ACHN (cell line): ENCODE measurements around the gene SCAF11.
"Not testable (repeated sequence)": the region's sequence is repeated elsewhere in the genome, so short reads cannot be mapped to it uniquely, and the experiment has no call there.

Source experiments
- DNase-seq: peaks from one replicate; pipeline ENCODE4 v3.0.0-alpha.2; 2015
- in situ Hi-C: cut with HindIII; loops from 2 replicates; pipeline ENCODE4 v1.10.0; 2017; ENCODE audit warnings: low sequenced_read_pairs, low pct_ligation_motif_present, low pct_unique_long_range_greater_than_20kb

SCAF11 gene, protein sequence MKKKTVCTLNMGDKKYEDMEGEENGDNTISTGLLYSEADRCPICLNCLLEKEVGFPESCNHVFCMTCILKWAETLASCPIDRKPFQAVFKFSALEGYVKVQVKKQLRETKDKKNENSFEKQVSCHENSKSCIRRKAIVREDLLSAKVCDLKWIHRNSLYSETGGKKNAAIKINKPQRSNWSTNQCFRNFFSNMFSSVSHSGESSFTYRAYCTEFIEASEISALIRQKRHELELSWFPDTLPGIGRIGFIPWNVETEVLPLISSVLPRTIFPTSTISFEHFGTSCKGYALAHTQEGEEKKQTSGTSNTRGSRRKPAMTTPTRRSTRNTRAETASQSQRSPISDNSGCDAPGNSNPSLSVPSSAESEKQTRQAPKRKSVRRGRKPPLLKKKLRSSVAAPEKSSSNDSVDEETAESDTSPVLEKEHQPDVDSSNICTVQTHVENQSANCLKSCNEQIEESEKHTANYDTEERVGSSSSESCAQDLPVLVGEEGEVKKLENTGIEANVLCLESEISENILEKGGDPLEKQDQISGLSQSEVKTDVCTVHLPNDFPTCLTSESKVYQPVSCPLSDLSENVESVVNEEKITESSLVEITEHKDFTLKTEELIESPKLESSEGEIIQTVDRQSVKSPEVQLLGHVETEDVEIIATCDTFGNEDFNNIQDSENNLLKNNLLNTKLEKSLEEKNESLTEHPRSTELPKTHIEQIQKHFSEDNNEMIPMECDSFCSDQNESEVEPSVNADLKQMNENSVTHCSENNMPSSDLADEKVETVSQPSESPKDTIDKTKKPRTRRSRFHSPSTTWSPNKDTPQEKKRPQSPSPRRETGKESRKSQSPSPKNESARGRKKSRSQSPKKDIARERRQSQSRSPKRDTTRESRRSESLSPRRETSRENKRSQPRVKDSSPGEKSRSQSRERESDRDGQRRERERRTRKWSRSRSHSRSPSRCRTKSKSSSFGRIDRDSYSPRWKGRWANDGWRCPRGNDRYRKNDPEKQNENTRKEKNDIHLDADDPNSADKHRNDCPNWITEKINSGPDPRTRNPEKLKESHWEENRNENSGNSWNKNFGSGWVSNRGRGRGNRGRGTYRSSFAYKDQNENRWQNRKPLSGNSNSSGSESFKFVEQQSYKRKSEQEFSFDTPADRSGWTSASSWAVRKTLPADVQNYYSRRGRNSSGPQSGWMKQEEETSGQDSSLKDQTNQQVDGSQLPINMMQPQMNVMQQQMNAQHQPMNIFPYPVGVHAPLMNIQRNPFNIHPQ (N-terminal part only)

GRCh38 chr12:45990468-45991283 lies at the start of gene SCAF11:
Gene SCAF11 (minus strand): TSS chr12:45990574. CDS start chr12:45964167, 26,407 bp downstream.
- in situ Hi-C loops: no loop called here

DNA sequence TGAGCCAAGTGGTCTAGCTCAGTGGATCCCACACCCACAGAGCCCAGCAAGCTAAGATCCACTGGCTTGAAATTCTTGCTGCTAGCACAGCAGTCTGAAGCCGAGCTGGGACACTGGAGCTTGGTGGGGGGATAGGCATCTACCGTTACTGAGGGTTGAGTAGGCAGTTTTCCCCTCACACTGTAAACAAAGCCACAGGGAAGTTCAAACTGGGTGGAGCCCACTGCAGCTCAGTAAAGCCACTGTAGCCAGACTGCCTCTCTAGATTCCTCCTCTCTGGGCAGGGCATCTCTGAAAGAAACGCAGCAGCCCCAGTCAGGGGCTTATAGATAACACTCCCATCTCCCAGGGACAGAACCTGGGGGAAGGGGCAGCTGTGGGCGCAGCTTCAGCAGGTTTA lies 46.7 kb upstream of the SCAF11 start:
- in situ Hi-C loops, DNase-seq: not testable (repeated sequence)

More at GRCh38 chr12:45990468-45991283, at the start of gene SCAF11:
- peak; percentile 100 for DNase-seq

DNA sequence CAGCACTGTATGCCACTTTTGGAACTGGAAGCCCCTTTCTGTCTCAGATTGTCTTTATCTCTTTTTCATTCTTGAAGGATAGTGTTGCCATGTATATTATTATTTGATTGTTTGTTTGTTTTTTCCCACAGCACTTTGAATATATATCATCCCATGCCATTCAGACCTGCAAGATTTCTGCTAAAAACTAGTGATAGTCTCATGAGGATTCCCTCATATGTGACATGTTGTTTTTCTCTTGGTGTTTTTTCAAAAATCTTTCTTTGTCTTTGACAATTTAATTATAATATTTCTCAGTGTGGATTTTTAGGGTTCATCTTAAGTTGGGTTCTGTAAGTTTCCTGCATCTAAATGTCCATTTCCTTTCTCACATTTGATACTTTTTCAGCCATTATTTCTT lies 36.8 kb upstream of the SCAF11 start:
- in situ Hi-C loops: no loop called here
- no peak for DNase-seq

DNA sequence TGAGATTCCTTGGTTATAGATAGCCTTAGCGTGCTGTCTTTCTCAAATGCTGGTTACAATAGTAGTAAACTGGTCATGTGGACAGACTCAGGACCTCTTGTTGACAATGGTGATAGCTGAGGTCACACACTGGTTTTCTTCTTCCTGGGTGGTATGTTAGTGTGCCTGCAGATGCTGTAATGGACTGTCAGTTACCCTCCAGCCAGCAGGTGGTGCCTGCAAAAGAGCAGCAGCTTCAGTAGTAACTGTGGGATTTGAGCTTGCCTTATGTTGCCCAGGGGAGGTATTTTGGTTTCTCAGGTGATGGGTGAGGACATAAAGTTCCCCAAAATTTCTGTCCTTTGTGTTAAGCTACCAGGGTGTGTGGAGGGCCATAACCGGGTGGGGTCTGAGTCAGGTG lies 33.7 kb upstream of the SCAF11 start:
- no peak for DNase-seq
- in situ Hi-C loops: no loop called here

GRCh38 chr12:46020768-46021167 lies 30.4 kb upstream of the SCAF11 start:
- DNase-seq: no peak
- in situ Hi-C loops: no loop called here

GRCh38 chr12:46018712-46019111 lies 28.3 kb upstream of the SCAF11 start:
- in situ Hi-C loops: not testable (repeated sequence)

GRCh38 chr12:46017866-46018375 lies 27.5 kb upstream of the SCAF11 start:
- in situ Hi-C loops, DNase-seq: not testable (repeated sequence)

More at GRCh38 chr12:46018712-46019111, 28.3 kb upstream of the SCAF11 start:
- DNase-seq: not testable (repeated sequence)

- no peak for DNase-seq
- in situ Hi-C loops: no loop called here
These were observed 15.4 kb upstream of the SCAF11 start for GRCh38 chr12:46005823-46006222.

- in situ Hi-C loops: no loop called here
- DNase-seq: no peak
These were observed 14.9 kb upstream of the SCAF11 start for GRCh38 chr12:46005151-46005797.

- no peak for DNase-seq
- in situ Hi-C loops: no loop called here
These were observed 14.3 kb upstream of the SCAF11 start for GRCh38 chr12:46004715-46005114.

GRCh38 chr12:46000076-46000475 lies 9.7 kb upstream of the SCAF11 start:
- DNase-seq, in situ Hi-C loops: not testable (repeated sequence)

DNA sequence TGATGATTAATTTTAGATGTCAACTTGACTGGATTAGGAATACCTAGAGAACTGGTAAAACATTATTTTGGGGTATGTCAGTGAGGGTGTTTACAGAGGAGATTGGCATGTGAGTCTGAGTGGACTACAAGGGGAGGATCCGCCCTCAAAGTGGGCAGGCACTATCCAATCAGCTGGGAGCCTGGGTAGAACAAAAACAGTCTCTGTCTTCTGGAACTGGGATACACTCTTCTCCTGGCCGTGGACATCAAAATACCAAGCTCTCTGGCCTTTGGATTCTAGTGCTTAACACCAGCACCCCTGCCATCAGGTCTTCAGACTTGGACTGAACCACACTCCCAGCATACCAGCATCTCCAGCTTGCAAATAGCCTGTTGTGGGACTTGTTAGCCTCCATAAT lies 4.4 kb upstream of the SCAF11 start:
- in situ Hi-C loops: no loop called here

DNA sequence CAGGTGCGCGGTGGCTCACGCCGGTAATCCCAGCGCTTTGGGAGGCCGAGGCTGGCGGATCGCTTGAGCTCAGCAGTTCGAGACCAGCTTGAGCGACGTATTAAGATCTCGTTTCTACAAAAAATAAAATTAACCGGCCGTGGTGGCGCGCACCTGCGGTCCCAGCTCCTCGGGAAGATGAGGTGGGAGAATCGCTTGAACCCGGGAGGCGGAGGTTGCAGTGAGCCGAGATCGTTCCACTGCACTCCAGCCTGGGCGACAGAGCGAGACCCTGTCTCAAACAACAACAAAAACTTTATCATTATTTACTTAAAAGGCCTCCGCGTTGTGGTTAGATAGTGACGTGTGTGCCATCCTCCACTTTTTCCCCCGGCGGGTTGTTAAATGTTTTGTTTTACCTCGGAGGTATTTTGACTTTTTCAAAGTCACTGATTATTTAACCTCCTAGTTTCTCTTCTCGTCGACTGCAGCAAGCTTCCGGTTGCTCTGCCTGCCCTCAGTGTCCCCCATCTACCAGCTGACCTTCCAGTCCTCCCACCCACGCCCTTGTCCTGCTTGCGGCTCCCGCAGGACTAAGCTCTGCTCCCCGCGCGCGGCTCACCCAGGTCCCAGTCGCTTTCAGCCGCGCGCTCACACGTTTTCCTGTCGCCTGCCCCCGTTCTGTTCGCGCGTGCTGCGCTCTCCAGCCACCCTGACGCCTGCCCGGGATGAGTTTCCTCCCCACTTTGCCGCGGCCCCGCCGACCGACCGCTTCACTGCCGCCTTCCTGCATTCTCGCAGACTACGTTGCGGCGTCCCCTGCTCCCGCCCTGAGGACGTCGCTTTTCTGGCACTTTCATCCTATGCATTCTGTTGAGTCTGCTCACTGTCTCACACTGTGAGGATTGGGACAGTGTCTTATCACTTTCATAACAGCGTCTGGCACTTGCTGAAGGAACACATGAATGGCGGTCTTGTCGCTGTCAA lies 1.2 kb upstream of the SCAF11 start:
- peak; percentile 78 for DNase-seq
- in situ Hi-C loops: no loop called here

More for the DNA sequence above, 4.4 kb upstream of the SCAF11 start:
- DNase-seq: no peak

DNA sequence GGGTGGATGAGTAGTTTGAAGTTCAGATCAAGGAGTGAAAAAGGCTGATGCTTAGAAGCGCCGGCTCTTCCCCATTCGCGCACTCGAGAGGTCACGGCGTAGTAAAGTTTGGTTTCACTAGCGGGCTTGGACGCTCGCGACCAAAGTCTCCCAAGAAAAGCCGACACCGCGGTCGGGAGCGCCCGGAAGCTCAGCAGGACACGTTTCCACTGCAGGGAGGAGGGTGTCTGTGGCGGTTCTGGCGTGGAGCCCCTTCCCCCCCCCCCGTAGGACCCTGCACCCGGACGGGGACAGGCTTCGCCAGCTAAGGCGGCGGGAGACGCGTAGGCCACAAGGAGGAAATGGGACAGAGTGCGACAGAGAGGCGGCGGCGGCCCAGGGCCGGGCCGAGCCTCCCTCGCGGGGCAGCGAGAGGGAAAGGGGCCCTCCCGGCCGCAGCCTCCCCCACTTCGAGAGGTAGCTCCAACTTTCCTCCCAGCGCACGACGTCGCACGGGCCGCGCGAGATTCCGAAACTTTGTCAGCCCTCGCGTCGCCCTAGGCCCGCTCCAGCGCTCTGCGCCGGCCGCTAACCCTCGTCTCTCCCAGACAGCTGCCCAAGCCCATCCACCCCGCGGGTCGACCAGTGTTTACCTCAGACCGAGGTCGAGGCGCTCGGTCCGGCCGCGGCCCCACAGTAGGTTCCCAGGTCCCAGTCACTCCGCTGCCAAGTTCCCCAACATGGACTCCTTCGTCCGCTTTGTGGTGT lies 480 bp downstream of the SCAF11 start:
- peak; percentile 72 for DNase-seq
- in situ Hi-C loops: no loop called here

- no peak for DNase-seq
- in situ Hi-C loops: no loop called here
These were observed 1.1 kb downstream of the SCAF11 start for GRCh38 chr12:45989287-45989686.

- in situ Hi-C loops: no loop called here
- no peak for DNase-seq
These were observed 2.1 kb downstream of the SCAF11 start for GRCh38 chr12:45988264-45988663.
